Measurements from ENCODE around the gene PFKFB1.
"Not testable (repeated sequence)": the region's sequence is repeated elsewhere in the genome, so short reads cannot be mapped to it uniquely, and the experiment has no call there.

PFKFB1 gene

DNA sequence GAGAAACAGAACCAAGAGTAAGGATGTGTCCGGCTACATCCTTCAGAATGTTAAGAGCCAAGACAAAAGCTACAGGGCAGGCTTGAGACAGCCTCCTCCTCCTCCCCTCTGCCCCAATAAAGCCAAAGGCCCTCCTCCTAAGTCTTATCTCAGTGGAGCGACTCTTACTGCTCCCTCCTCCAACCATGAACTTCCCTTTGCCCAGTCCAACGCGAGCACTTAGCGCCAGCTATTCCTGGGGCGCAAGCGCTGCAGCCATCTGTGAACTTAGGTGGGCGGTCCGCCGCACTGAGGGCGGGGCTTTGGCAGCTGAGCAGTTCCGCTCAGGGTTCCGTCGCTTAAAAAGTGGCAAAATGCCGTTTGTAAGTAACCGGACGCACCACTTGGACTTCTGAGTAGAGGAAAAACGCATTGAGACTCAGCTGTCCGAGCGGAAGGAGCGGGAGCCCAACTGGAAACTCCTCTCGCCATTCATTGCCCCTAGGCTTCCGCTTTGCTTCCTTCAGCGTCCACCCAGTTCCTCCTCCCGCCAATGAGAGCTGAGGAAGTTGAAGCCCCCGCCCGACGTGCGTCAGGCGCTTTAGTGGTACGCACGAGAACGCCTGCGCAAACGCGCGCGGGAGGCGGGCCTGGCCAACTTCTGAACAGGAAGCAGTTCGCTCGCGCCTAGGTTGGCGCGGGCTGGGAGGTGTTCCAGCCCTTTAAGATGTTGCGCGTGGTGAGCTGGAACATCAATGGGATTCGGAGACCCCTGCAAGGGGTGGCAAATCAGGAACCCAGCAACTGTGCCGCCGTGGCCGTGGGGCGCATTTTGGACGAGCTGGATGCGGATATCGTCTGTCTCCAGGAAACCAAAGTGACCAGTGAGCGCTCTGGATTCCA is 6.0 kb upstream of the PFKFB1 start, which contains the start of gene APEX2:
TSS of gene APEX2 (plus strand) at position 647 of the 882 bp plus-strand sequence. CDS start at position 707, 60 bp downstream.
- in situ Hi-C loops (cut with MboI; ENCODE audit: low pct_unique_long_range_greater_than_20kb, low sequenced_read_pairs, unreplicated experiment), result loop anchor here (25.0 kb wide), 1 partner anchor 188 kb away; the partner anchor contains the start of gene MAGED2
- peak; percentile 77 for DNase-seq (ENCODE audit: low spot score)
- TF ChIP-seq, protein P1, sequence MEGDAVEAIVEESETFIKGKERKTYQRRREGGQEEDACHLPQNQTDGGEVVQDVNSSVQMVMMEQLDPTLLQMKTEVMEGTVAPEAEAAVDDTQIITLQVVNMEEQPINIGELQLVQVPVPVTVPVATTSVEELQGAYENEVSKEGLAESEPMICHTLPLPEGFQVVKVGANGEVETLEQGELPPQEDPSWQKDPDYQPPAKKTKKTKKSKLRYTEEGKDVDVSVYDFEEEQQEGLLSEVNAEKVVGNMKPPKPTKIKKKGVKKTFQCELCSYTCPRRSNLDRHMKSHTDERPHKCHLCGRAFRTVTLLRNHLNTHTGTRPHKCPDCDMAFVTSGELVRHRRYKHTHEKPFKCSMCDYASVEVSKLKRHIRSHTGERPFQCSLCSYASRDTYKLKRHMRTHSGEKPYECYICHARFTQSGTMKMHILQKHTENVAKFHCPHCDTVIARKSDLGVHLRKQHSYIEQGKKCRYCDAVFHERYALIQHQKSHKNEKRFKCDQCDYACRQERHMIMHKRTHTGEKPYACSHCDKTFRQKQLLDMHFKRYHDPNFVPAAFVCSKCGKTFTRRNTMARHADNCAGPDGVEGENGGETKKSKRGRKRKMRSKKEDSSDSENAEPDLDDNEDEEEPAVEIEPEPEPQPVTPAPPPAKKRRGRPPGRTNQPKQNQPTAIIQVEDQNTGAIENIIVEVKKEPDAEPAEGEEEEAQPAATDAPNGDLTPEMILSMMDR (IDR thresholded peaks at IDR 0.05; ENCODE audit: extremely low read depth, insufficient read depth, missing control alignments), result no peak

GRCh38 chrX:54995621-54996020 is 1.6 kb upstream of the PFKFB1 start:
- TF ChIP-seq, protein P1 (IDR thresholded peaks at IDR 0.05; ENCODE audit: extremely low read depth, insufficient read depth, missing control alignments), result no peak
- DNase-seq (ENCODE audit: low spot score), result no peak
- in situ Hi-C loops (cut with MboI; ENCODE audit: low pct_unique_long_range_greater_than_20kb, low sequenced_read_pairs, unreplicated experiment), result no loop called here

DNA sequence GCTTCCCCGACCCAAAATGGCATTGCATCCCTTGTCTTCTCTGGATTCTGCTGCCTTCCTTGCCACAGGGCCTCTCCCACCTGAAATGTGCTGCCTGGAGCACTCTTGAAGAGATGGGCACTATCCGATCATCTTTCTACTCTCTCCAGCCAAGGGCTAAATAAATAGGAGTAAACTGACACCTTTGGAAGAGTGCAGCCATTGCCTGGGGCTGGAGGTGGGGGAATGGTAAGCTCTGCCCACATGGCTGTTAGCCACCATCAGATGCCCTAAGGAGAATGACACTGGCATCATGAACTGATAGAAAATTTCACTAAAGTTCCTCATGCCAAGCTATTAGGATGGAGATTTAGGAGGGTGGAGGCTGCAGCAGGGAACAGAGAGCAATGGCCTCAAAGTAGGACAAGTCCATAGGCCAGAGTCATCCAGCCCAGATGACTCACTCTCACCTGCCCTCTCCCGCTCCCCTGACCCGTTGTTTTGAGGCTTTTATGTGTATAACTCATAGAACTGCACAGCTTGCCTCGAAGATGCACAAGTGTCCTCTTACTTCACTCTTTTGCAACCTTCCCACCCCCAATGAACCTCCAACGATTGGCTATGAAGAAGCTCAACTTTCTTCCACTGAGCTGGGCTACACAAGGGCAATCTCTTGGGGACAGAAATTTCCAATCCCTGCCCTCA is 822 bp upstream of the PFKFB1 start:
- DNase-seq (ENCODE audit: low spot score), result no peak
- TF ChIP-seq, protein P1 (IDR thresholded peaks at IDR 0.05; ENCODE audit: extremely low read depth, insufficient read depth, missing control alignments), result no peak
- in situ Hi-C loops (cut with MboI; ENCODE audit: low pct_unique_long_range_greater_than_20kb, low sequenced_read_pairs, unreplicated experiment), result no loop called here

GRCh38 chrX:54992911-54993622 is 921 bp downstream of the PFKFB1 start:
- TF ChIP-seq, protein P1 (IDR thresholded peaks at IDR 0.05; ENCODE audit: extremely low read depth, insufficient read depth, missing control alignments), result no peak
- DNase-seq (ENCODE audit: low spot score), result no peak
- in situ Hi-C loops (cut with MboI; ENCODE audit: low pct_unique_long_range_greater_than_20kb, low sequenced_read_pairs, unreplicated experiment), result no loop called here

DNA sequence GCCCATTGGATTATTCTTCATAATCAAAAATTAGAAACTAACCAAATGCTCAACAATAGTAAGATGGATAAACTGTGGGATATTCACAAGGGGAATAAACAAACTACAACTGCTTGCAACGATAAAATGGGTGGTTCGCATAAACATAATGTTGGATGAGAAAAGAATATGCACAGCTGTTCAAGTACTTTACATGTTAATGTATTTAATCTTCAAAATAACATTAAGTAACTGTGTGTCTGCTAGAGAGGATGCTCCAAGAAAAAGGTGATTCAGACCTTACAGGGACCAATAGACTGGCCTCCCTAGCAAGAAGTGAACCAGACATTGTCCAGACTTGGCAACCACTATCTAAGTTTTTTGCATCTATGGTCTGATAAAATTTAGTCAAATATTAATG is 2.3 kb downstream of the PFKFB1 start:
- in situ Hi-C loops (cut with MboI; ENCODE audit: low pct_unique_long_range_greater_than_20kb, low sequenced_read_pairs, unreplicated experiment), result no loop called here
- DNase-seq (ENCODE audit: low spot score), result no peak
- TF ChIP-seq, protein P1 (IDR thresholded peaks at IDR 0.05; ENCODE audit: extremely low read depth, insufficient read depth, missing control alignments), result no peak

DNA sequence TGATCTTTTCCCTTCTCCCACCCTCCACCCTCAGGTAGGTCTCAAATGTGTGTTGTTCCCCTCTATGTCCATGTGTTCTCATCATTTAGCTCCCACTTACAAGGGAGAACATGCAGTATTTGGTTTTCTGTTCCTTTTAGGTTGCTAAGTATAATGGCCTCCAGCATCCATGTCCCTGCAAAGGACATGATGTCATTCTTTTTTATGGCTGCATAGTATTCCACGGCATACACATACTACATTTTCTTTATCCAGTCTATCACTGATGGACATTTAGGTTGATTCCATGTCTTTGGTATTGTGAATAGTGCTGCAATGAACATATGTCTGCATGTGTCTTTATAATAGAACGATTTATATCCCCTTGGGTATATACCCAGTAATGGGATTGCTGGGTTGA is 10.7 kb downstream of the PFKFB1 start:
- in situ Hi-C loops (cut with MboI; ENCODE audit: low pct_unique_long_range_greater_than_20kb, low sequenced_read_pairs, unreplicated experiment); DNase-seq (ENCODE audit: low spot score): not testable (repeated sequence)

All from GM13977 (cell line).